Measurements from ENCODE around the gene SARM1.

The SARM1 gene

GRCh38 chr17:28342313-28342712 is 29.2 kb upstream of the SARM1 start:
- no peak for DNase-seq

DNA sequence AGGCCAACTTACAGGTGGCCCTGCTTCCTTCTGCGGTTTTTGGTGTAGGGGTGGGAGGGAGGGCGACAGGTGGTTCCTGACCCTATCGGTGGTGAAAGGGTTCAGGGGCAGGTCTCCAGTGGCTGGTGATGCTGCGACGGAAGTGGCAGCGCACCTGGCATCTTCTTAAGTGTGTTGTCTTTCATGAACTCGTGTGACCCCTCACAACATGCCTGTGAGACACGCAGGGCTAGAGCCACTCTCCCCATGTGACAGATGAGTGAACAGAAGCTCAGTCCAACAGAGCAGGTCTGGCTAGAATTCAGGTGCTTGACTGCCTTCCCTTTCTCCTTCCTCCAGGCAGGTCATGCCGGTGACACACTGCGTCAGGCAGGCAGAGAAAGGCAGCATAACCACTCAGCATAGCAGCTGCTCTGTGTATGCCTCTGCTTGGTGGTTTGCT is 28.0 kb upstream of the SARM1 start:
- DNase-seq: no peak

- no peak for DNase-seq
These were observed 27.5 kb upstream of the SARM1 start for GRCh38 chr17:28344011-28344410.

DNA sequence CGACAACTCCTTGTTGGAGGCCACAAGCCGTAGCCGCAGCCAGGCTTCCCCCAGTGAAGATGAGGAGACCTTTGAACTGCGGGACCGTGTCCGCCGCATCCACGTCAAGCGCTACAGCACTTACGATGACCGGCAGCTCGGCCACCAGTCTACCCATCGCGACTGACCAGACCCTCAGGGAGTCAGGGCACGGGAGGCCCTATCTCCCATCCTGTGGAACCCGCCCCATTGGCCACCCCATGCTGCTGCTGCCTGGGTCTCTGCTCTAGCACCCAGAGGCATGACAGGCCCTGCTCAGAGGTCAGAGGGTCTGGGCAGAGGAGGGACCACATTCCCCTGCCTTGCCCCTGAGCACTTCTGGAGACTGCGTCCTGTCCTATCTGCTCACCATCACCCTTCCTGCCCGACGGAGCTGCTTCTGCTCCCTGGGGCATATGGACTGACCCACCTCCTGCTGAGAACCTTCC is 27.0 kb upstream of the SARM1 start:
- DNase-seq: no peak

DNA sequence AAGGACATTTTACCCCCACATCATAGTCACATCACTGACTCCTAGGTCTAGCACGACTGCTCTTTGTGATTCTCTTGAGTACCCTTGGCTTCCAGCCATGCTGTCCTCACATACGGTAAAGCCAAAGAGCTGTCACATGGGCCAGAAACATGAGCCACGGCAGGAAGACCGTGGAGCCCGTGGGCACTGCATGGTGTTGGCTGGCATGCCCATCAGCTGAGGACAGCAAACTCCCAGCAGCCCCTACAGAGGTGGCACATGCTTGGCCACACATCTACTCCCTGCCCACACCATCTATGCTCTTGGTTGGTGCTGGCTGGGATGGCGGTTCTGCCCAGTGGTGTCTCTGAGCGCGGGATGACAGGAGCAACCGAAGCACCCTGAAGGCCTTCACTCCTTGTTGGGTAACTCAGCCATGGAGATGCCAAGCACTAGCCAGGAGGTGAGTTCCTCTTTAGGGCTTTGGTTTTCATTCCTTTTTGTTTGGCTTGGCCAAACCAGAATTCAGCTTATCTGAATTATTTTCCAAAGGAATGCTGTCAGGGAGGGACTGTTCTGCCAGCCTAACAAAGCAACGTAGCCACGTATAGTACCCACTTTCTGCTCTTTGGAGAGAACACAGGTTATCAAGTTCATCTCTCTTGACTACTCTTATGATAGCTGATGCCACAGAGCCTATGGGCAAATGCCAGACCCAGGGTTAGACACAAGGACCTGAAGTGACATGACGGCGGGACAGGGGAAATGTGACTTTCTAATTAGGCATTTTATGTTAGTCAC is 25.9 kb upstream of the SARM1 start:
- no peak for DNase-seq

- DNase-seq: no peak
These were observed 25.3 kb upstream of the SARM1 start for GRCh38 chr17:28346199-28346580.

DNA sequence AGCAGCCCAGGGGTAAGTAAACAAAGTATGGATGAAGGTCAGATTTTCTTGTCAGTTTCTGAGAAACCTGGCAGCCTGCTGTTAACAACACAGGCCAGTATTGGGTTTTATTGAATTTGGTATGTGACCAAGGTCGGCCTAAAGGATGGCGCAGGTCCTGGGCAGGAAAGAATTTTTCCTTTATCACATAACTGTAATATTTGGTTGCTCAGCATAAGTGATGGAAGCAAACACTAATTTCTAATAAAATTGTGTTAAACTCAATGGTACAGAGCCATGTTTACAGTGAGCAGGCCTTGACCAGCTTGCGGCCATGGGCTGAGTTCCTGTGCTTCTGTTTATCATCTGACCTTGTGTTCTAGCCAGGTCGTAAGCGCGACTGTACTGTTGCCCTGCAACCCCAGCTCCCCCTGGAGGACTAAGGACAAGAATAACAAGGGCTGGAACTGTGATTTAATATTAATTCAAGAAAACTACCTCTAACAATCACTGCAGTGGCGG is 24.7 kb upstream of the SARM1 start:
- no peak for DNase-seq

DNA sequence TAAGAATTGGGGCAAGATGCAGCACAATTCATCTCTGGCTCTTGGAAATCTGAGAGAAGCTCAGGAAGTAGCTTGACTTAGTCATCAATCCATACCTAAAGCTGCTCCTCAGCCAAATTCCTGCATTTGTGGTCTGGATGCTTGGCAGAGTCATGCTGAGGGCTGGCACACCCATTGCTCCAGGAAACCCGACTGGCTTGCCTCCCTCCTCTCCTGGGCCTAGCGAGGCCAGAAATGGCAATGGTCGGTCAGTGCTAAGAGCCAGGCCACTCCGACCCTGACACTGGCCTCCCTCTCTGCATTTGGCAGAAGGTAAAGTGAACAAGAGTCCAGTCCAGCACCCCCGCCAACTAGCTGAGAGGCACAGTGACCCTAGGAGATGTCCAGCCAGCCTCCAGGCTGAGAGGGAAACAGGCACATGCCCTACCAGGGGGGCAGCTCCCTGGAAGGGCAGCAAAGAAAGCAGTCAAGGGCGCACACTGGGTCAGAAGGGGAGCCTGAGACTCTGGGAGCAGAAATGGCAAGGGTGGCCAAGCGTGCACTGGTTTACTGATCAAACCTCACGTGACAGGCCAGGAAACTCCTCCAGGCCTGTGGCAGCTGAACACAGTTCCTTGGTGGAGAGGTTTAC is 24.1 kb upstream of the SARM1 start:
- no peak for DNase-seq

DNA sequence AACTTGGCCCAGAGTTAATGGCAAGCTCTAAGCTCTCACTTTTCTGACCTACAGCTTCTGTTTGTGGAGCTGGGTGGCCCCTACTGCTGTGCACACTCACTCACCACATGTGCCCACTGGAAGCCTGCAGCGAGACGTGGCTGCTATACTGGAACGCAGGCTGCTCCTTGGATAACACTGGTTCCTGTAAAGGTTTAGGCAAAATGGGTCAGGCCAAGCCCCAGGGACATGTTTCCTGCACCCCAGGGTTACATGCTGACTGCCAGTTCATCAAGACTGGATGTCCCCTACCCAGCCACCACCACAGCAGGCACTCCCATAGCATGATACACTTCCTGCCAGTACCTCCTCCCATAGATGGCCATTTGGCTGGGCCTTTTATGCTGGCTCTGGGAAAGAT is 22.5 kb upstream of the SARM1 start:
- DNase-seq: no peak

- DNase-seq: no peak
These were observed 21.2 kb upstream of the SARM1 start for GRCh38 chr17:28350271-28350670.

DNA sequence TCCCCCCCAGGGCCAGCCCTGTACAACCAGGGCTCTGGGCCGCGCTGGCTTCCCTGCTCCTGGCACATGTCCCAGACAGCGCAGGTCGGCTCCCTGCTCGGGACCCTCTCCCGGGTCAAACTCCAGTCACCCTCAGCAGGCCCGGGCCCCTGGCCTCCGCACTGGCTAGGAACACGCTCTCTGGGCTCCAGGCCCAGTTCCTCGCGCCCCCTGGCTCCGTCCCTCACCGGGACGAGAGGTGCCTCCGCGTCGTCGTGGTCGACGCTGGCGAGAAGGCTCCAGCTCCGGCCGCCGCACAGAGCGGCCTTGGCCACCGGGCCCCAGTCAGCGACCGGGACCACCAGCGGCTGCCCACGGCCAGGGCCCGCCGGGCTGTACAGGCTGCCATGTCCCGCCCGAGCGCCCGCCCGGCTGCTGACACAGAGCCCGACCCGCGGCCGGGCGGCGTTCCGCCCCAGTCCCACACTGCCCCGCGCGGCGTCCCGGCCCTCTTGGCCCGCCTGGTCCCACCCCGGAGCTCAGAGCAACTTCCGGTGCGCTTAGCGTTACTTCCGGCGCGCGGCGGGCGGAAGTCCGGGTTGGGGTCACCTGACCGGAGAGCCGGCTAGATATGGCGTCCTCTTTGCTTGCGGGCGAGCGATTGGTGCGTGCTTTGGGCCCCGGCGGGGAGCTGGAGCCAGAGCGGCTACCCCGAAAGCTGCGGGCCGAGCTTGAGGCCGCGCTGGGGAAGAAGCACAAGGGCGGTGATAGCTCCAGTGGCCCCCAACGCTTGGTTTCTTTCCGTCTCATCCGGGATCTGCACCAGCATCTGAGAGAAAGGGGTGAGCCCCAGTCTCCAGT is 14.2 kb upstream of the SARM1 start, which contains the start of gene POLDIP2:
TSS of gene POLDIP2 (minus strand) at position 467 of the 840 bp plus-strand sequence. CDS start at position 388, 79 bp downstream.
- peak; percentile 97 to 99 (median 98) for DNase-seq

GRCh38 chr17:28357901-28358197 is 13.6 kb upstream of the SARM1 start:
- DNase-seq: no peak

DNA sequence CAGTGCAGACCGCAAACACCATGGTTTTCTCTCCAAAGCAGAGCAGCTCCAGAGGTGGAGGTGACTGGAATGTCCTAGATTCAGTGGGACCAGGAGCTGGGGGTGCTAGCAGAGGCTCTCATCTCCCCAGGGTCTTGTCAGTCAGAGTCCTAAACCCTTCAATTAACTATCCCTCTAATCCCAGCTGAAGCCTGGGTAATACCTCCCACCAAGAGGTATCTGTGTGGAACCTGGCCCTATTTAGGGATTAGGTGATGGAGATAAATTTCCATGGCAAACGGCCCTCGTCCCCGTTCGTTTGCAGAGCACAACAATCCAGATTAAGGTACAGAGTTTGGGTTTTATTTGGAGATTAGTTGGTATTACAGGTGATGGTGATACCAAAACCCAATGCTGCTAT is 8.3 kb upstream of the SARM1 start:
- DNase-seq: no peak

DNA sequence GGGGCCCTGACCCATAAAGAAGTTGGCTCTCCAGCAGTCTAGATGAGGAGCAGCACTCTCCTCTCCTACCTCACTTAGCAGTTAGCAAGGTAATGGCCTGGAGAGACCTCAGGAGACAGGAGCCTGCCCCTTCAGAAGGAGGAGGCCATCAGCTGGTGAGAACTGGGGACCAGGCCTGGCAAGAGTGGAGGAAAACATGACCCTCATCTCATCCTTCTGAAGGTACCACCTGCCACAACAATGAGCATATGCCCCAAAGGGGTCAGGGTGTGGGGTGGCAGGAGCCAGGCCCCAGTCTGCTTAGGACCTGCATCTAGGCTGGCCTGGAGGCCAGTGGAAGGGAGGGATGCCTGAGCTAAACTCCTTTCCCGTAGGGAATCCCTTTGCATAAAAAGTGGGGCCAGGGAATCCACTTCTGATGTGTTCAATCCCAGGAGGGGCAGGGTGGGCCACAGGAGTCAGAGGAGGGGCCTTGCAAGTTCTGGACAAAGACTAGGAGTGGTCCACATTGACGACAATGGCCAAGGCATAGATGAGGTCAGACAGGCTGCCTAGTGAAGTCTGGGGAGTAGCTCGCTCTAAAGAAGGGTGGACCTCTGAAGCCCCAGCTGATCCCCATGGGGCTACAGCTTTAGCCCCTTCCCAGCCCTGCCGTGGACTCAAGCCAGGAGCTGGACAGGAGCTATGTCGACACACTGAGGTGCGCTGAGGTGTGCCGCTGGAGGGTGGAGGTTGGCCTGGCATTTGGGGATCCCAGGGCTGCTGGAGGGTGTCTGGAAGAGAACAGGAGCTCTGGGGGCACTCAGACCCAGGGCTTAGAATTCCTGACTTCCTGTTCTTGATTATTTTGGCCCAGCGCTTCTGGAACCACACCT is 7.5 kb upstream of the SARM1 start:
- no peak for DNase-seq

DNA sequence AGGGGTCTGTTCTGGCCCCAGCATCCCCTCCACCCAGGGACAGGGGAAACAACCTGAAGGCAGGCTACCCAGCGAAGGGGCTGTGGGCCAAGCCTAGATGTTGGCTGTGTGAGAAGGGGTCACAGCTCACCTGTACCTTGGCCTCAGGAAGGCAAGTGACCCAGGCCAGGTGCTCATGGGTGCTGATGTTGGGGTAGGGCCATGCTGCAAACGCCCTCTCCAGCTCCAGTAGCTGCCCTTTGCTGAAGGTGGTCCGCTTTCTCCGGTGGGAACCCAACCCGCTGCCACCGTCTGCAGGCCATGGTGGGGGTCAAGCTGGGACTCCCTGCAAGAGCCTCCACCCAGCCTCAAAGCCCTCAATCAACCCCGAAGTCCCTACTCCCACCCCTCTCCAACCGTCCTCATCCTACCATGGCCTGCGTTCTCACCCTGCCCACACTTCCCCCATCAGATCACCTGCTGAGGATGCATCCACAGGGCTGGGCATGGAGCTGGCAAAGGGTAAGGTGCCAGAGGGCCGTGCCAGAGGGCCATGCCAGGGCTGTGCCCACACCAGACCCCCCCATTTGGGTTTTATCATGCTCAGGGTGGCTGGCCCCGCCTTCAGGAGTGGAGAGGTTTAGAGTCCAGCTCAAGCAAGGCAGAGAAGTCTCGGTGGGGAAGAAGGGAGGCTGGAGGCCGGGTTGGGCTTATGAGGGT is 6.7 kb upstream of the SARM1 start, which contains the start of gene SEBOX:
TSS of gene SEBOX (minus strand) at position 535 of the 699 bp plus-strand sequence. CDS start at position 487, 48 bp downstream.
- DNase-seq: no peak

DNA sequence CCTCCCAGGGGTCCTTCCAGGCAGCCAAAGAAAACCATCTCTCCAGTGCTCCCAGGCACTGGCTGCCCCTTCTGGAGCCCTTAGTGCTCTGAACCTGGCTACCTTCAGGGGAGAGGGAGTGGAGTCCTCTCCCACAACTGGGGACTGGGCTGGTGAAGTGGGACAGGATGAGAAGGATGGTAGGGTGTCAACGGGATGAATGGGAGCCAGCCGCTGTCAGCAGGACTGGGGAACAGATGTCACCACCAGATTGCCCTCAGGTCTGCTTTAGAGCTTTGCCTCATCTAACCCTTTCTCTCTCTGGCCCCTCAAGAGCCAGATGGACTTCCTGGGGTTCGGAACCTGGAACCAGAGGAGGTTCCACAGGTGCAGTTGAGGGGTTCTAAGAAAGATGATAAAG is 6.0 kb upstream of the SARM1 start:
- no peak for DNase-seq

DNA sequence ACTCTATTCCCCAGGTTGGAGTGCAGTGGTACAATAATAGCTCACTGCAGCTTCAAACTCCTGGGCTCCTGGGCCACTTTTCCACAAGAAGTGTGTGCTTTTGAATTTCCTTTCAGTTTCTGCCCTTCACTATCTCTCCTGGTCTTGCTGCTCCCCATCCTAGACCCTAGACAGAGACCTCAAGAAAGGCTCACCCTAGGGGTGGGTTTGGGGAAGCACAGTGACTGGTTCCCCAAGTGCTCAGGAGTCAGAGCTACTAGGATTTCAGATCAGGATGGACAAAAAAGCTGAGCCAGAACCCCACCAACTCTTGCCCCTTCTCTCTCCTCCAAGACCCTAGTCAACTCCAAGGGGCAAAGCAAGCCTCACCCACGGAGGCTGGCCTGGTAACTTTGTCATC is 4.9 kb upstream of the SARM1 start:
- DNase-seq: no peak

GRCh38 chr17:28367641-28368305 is 3.7 kb upstream of the SARM1 start:
- no peak for DNase-seq

GRCh38 chr17:28368306-28368831 is 3.1 kb upstream of the SARM1 start:
- no peak for DNase-seq

DNA sequence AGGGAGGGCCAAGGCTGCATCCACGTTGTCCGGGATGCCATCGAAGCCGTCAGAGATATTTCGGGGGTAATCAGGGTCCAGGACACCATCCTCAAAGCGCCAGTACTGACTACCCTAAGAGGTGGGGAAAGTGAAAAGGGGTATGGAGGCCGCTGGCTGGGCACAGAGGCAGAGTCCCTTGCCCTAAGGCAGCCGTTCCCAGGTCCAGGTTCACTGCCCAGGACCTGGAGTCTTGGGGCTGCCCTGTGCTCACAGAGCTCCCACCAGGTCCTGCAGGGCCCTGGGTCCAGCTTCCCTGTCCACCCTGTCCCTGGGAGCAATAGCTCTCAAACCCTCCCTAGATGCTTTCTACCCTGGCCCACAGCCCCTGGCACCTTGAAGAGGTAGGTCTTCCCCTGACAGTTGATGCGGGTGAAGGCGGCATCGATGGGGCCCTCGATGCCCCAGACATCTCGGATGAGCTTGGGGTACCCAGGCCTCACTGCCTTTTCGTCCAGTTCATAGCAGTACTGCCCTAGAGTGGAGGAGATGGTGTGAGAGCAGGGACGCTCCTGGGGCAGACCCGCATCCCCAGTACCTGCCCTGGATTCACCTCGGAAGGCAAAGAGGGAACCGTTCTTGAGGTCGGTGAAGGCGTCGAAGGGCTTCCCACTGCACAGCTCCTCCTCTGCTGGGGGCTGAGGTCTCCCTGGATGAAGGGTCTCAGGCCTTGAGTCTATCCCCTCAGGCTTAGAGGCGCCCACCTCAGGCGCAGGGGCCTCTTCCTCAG is 2.4 kb upstream of the SARM1 start:
- no peak for DNase-seq

Measured in suppressor macrophage treated with lipopolysaccharide for 1 hour (primary cell).